Measurements from ENCODE around the gene GTSE1.

DNA sequence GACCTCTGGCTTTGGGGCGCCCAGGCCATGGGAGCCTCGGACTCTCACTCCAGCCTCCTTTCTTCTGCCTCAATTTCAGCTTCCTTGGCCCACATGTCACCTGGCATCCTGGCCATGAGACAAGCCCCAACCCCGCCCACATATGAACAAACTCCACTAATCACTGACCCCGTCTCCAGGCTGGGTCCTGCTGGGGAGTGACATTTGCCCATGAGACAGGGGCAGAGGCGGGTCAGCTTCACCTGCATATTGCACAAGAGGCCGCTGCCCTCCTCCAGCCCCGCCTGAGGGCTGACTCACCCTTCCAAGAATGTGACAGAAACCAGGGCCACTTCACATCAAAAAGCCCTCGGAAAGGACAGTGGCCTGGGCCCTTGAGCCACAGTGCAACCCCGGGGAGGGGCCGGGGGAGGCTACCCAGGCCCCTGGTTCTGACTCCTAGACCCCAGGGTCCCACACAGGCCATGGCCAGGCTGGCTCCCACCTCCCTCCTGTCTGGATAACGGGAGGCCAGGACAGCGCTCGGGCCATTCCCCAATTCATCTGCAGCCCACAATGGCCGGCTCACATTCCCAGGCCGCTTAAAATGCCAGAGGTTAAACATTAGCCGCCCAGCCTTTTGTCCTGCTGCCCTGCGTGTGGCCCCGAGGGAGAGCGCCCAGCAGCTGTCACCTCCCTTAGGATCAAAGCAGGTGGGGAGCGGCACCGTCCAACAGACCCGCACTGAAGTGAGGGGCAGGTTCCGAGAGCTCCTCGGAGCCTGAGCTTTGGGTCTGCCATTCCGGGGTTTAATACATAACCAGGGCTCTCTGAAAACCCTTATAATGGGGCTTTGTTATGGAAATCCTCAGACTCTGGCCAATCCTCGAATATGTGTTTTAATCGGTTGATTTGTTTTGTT is 81.1 kb downstream of the GTSE1 start:
- TF ChIP-seq EZH2 (IDR thresholded peaks at IDR 0.05; ENCODE audit: low read depth) = no peak
- TF ChIP-seq, protein P1, sequence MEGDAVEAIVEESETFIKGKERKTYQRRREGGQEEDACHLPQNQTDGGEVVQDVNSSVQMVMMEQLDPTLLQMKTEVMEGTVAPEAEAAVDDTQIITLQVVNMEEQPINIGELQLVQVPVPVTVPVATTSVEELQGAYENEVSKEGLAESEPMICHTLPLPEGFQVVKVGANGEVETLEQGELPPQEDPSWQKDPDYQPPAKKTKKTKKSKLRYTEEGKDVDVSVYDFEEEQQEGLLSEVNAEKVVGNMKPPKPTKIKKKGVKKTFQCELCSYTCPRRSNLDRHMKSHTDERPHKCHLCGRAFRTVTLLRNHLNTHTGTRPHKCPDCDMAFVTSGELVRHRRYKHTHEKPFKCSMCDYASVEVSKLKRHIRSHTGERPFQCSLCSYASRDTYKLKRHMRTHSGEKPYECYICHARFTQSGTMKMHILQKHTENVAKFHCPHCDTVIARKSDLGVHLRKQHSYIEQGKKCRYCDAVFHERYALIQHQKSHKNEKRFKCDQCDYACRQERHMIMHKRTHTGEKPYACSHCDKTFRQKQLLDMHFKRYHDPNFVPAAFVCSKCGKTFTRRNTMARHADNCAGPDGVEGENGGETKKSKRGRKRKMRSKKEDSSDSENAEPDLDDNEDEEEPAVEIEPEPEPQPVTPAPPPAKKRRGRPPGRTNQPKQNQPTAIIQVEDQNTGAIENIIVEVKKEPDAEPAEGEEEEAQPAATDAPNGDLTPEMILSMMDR (conservative IDR thresholded peaks at IDR 0.05) = no peak
